Measurements from ENCODE around the gene EVC2. TPM values are rescaled to one million over a fixed set of nuclear protein-coding genes. Genes with fewer than 3 reads are reported as not detected.

Gene EVC2
- total and polyA plus RNA-seq, 2 of the 4 experiments (the other 2 are of a cell fraction), result 2.7 to 5.9 TPM

DNA sequence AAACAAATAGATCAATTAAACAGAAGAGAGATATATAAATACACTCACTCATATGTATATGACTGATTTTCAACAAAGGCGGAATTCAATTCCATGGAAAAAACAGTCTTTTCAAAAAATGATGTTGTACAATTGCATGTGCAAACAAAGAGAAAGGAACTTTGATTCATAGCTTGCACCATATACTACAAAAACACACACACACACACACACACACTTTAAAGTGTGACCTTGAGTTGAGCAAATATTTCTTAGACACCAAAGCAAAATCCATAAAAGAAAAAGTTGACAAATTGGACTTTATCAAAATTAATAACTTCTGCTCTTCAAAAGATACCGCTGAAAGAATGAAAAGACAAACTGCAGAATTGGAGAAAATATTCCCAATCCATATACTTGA is 168.8 kb downstream of the EVC2 start:
- Histone ChIP-seq H2AFZ (replicated peaks; ENCODE audit: low read length, poor library complexity) (no peak overlapping the region), H3K27me3 (ENCODE audit: control insufficient read depth, insufficient read depth, low read length) (no peaks in the 10 kb centered on the region), H3K79me1 (ENCODE audit: low read depth in 1 of 2, low read length in 2 of 2) (no peaks in the 10 kb centered on the region), H2AK5ac (ENCODE audit: low read depth, low read length) (no peak overlapping the region), H2BK5ac (ENCODE audit: low read depth, low read length, poor library complexity, severe bottlenecking) (no peak overlapping the region), H2AK9ac (replicated peaks; ENCODE audit: low read depth, low read length, poor library complexity) (no peak overlapping the region), H3K56ac (ENCODE audit: extremely low read depth, insufficient read depth, low read length) (no peak overlapping the region), H3K4me2 (ENCODE audit: low read depth, low read length) (no peak overlapping the region), H3K14ac (replicated peaks; ENCODE audit: low read depth, low read length) (no peak overlapping the region), H2BK20ac (ENCODE audit: low read depth, low read length) (no peak overlapping the region), H2BK15ac (ENCODE audit: low read depth, low read length) (no peak overlapping the region), H4K20me1 (ENCODE audit: insufficient read depth, low read length) (no peaks in the 10 kb centered on the region), H3K23ac (ENCODE audit: low read depth, low read length) (no peak overlapping the region), H3K4me3 (ENCODE audit: insufficient read depth, low read depth, low read length) (no peak overlapping the region), H4K8ac (ENCODE audit: low read depth in 2 of 2, low read length in 2 of 2) (no peak overlapping the region), H4K91ac (ENCODE audit: insufficient read depth, low read depth, low read length) (no peak overlapping the region), H3K4ac (ENCODE audit: low read depth, low read length) (no peak overlapping the region), H3K27ac (ENCODE audit: insufficient read depth, low read length) (no peak overlapping the region), H4K5ac (ENCODE audit: low read depth, low read length) (no peak overlapping the region), H3K9me3 (ENCODE audit: control insufficient read depth, insufficient read depth, low read length) (no peaks in the 10 kb centered on the region), H2BK120ac (ENCODE audit: low read depth, low read length) (no peak overlapping the region), H3K9me1 (ENCODE audit: insufficient read depth, low read length) (no peaks in the 10 kb centered on the region; the same call in 1 of the 2 replicates), H3K36me3 (ENCODE audit: control insufficient read depth, insufficient read depth, low read length) (peaks cover 3% of the 10 kb centered on the region; the same call in 1 of the 2 replicates), H3K9ac (ENCODE audit: low read depth, low read length) (no peak overlapping the region), H3K4me1 (ENCODE audit: control insufficient read depth, insufficient read depth, low read length) (no peaks in the 10 kb centered on the region), H3K18ac (ENCODE audit: low read depth, low read length) (no peak overlapping the region)
- intact Hi-C loops (cut with micrococcal nuclease), result no loop called here
- dilution Hi-C loops (cut with HindIII; ENCODE audit: low sequenced_read_pairs, unreplicated experiment), result no loop called here
- CTCF ChIA-PET, result no interaction called here
- in situ Hi-C loops (cut with MboI; ENCODE audit: low sequenced_read_pairs), result no loop called here
- POLR2A ChIA-PET (ENCODE audit: unreplicated experiment), result interaction anchor here (0.6 kb wide), 1 partner anchor 509 kb away, joined by 3 read pairs; no protein-coding TSS in a partner anchor
- ATAC-seq (ENCODE audit: low read depth) (no peak), DNase-seq (no peak)
- TF ChIP-seq, protein P1, sequence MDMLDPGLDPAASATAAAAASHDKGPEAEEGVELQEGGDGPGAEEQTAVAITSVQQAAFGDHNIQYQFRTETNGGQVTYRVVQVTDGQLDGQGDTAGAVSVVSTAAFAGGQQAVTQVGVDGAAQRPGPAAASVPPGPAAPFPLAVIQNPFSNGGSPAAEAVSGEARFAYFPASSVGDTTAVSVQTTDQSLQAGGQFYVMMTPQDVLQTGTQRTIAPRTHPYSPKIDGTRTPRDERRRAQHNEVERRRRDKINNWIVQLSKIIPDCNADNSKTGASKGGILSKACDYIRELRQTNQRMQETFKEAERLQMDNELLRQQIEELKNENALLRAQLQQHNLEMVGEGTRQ (IDR thresholded peaks at IDR 0.05; ENCODE audit: low read depth, low read length), result no peak
- TF ChIP-seq POLR2A (IDR thresholded peaks at IDR 0.05; ENCODE audit: low read depth, low read length) (no peak), MAZ (IDR thresholded peaks at IDR 0.05; ENCODE audit: borderline replicate concordance, low read depth, low read length) (no peak), RCOR1 (IDR thresholded peaks at IDR 0.05; ENCODE audit: insufficient replicate concordance, low read length) (no peak), RAD21 (IDR thresholded peaks at IDR 0.05; ENCODE audit: low read length) (no peak)
- TF ChIP-seq, protein P2, sequence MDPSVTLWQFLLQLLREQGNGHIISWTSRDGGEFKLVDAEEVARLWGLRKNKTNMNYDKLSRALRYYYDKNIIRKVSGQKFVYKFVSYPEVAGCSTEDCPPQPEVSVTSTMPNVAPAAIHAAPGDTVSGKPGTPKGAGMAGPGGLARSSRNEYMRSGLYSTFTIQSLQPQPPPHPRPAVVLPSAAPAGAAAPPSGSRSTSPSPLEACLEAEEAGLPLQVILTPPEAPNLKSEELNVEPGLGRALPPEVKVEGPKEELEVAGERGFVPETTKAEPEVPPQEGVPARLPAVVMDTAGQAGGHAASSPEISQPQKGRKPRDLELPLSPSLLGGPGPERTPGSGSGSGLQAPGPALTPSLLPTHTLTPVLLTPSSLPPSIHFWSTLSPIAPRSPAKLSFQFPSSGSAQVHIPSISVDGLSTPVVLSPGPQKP (IDR thresholded peaks at IDR 0.05; ENCODE audit: borderline replicate concordance, low read depth, low read length), result no peak
- no CpG with 5 or more reads among the region's 2 CpGs for WGBS, 2 experiments (ENCODE audit: extremely low coverage in 2 of 2, insufficient read length in 1 of 2)
- no TSS peak for BruUV-seq (replicated peaks)

All from IMR-90 (cell line).